Gastrocnemius medialis (tissue), 4 donors: ENCODE measurements around the gene GPR119. TPM values are rescaled to one million over a fixed set of nuclear protein-coding genes. Genes with fewer than 3 reads are reported as not detected.

Source experiments
- ATAC-seq, 2 donors: fragments of 150-250 bp; one replicate each; pipeline ENCODE4 v1.9.1; 2016
- DNase-seq, 2 donors: peaks; one replicate each; pipeline ENCODE4 v3.0.0-alpha.2; 2019
- H3K27ac ChIP-seq, 4 donors: fragments of 200-600 bp; sonication (generic); 1 replicate in 1 of 4; 2 replicates in 3 of 4; pipeline ENCODE4 v1.5.1; 2016 to 2018; ENCODE audit warnings: mild to moderate bottlenecking in 2 of 4, moderate library complexity in 1 of 4
- H3K27me3 ChIP-seq, 3 donors: fragments of 200-600 bp; sonication (generic) in 2 of 3; 1 replicate in 1 of 3; 2 replicates in 2 of 3; pipeline versions ENCODE4 v1.5.1 to v1.6.0; 2016 to 2019; ENCODE audit warnings: mild to moderate bottlenecking in 1 of 3, moderate library complexity in 1 of 3
- H3K36me3 ChIP-seq, 2 donors: fragments of 200-600 bp; sonication (generic) in 1 of 2; one replicate each; pipeline ENCODE4 v1.5.1; 2017 to 2018
- H3K4me1 ChIP-seq, 2 donors: fragments of 200-600 bp; sonication (generic) in 1 of 2; one replicate each; pipeline ENCODE4 v1.5.1; 2016 to 2017; ENCODE audit warnings: mild to moderate bottlenecking in 2 of 2
- H3K4me3 ChIP-seq, 4 donors: fragments of 200-600 bp; sonication (generic) in 3 of 4; 1 replicate in 1 of 4; 2 replicates in 3 of 4; pipeline ENCODE4 v1.5.1; 2016 to 2019; ENCODE audit warnings: mild to moderate bottlenecking in 2 of 4
- H3K9me3 ChIP-seq, 3 donors: fragments of 200-600 bp; sonication (generic) in 2 of 3; 1 replicate in 1 of 3; 2 replicates in 2 of 3; pipeline ENCODE4 v1.5.1; 2016 to 2019
- POLR2A ChIP-seq, 2 donors: fragments of 450-650 bp; IDR thresholded peaks; one replicate each; pipeline ENCODE4 v1.6.1; 2017; ENCODE audit warnings: antibody characterized with exemption in 2 of 2, mild to moderate bottlenecking in 2 of 2, moderate library complexity in 2 of 2
- in situ Hi-C, 4 donors: fragments of 200-750 bp; cut with MboI; loops; one replicate each; pipeline versions ENCODE4 v1.15.0 to v1.8.0; 2017; ENCODE audit warnings: low sequenced_read_pairs in 4 of 4
- intact Hi-C: fragments of 100-400 bp; cut with DNase I; formaldehyde crosslinking; loops from one replicate; pipeline ENCODE4 v1.15.1; 2023; ENCODE audit warnings: low total_unique reads
- total RNA-seq, 4 donors: library from RNA; depleted of rRNA; stranded (reverse); fragments of >200 nt; gene quantifications; one replicate each; pipeline versions ENCODE4 v1.1.0 to v1.2.3, GENCODE V29; 2016
- TF ChIP-seq, protein P1 (sequence below), 5 experiments: fragments of 450-650 bp in 3 of 5; fragments of 200-600 bp in 2 of 5; sonication (generic) in 2 of 5; IDR thresholded peaks in 4 of 5; conservative IDR thresholded peaks in 1 of 5; 1 replicate in 4 of 5; 2 replicates in 1 of 5; pipeline ENCODE4 v1.5.1; 2016 to 2019; ENCODE audit warnings: antibody characterized with exemption in 5 of 5, mild to moderate bottlenecking in 3 of 5, moderate library complexity in 3 of 5

GPR119 gene
- total RNA-seq, 4 donors from 2014 or later = not detected

DNA sequence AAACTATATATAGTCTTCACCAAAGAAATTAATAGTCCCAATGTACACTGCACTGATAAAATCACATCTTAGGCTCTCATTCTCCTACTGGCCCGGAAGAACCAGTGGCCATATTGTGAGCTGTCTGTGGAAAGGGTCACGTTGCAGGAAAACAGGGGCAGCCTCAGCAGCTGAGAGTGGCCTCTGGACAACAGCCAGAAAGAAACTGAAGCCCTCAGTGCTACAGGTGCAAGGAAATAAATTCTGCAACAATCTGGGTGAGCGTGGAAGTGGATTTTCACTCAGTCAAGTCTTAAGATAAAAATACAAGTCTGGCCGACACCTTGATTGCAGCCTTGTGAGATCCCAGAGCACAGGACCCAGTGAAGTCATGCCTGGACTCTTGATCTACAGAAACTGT lies 48.9 kb downstream of the GPR119 start:
- Histone ChIP-seq H3K9me3 (no peaks in the 10 kb centered on the region), H3K27me3 (no peaks in the 10 kb centered on the region), H3K4me1 (no peaks in the 10 kb centered on the region), H3K4me3 (no peak overlapping the region), H3K27ac (no peak overlapping the region), H3K36me3 (no peaks in the 10 kb centered on the region)
- intact Hi-C loops = no loop called here
- TF ChIP-seq, protein P1, sequence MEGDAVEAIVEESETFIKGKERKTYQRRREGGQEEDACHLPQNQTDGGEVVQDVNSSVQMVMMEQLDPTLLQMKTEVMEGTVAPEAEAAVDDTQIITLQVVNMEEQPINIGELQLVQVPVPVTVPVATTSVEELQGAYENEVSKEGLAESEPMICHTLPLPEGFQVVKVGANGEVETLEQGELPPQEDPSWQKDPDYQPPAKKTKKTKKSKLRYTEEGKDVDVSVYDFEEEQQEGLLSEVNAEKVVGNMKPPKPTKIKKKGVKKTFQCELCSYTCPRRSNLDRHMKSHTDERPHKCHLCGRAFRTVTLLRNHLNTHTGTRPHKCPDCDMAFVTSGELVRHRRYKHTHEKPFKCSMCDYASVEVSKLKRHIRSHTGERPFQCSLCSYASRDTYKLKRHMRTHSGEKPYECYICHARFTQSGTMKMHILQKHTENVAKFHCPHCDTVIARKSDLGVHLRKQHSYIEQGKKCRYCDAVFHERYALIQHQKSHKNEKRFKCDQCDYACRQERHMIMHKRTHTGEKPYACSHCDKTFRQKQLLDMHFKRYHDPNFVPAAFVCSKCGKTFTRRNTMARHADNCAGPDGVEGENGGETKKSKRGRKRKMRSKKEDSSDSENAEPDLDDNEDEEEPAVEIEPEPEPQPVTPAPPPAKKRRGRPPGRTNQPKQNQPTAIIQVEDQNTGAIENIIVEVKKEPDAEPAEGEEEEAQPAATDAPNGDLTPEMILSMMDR (IDR thresholded peaks at IDR 0.05 in 4 of 5, conservative IDR thresholded peaks at IDR 0.05 in 1 of 5) = no peak
- TF ChIP-seq POLR2A (IDR thresholded peaks at IDR 0.05) = no peak
- in situ Hi-C loops = no loop called here
- ATAC-seq = no peak
- no peak for DNase-seq

Other genes starting within 250 kb of the GPR119 start
- gene AIFM1, start 219.8 kb downstream of the GPR119 start, total RNA-seq = 10 to 100 TPM; 18.9 to 50.1 (median 30.0) TPM
- not detected for gene RAB33A, start 213.7 kb downstream of the GPR119 start, total RNA-seq
- gene ZNF280C, start 116.8 kb downstream of the GPR119 start, total RNA-seq = 1 to 10 TPM; 1.5 to 3.8 (median 3.3) TPM
- 1 to 10 TPM; 2.9 to 7.0 (median 5.1) TPM for gene SLC25A14, start 45.8 kb downstream of the GPR119 start, total RNA-seq
- 10 to 100 TPM in 1 of 4 donors, 1 to 10 TPM in 3; 5.9 to 12.4 (median 9.1) TPM for gene RBMX2, start 16.3 kb upstream of the GPR119 start, total RNA-seq